GM23248 (cell line): ENCODE data around the gene PODXL2. TPM values are rescaled to one million over a fixed set of nuclear protein-coding genes. Genes with fewer than 3 reads are reported as not detected.

Experiments used
- DNase-seq: peaks from one replicate; pipeline ENCODE4 v3.0.0-alpha.2; 2015
- H2AFZ ChIP-seq: fragments of 200-600 bp; sonication (generic); 2 replicates; pipeline ENCODE4 v1.6.1; 2016; ENCODE audit warnings: antibody characterized with exemption
- H3F3A ChIP-seq: fragments of 200-600 bp; sonication (generic); 2 replicates; pipeline ENCODE4 v1.6.1; 2016; ENCODE audit warnings: mild to moderate bottlenecking, antibody characterized with exemption, mixed run types; ENCODE audit not compliant: insufficient read depth
- H3K27ac ChIP-seq: fragments of 200-600 bp; sonication (generic); 2 replicates; pipeline ENCODE4 v1.5.1; 2016; ENCODE audit warnings: mild to moderate bottlenecking
- H3K27me3 ChIP-seq: fragments of 200-600 bp; sonication (generic); replicated peaks from 2 replicates; pipeline ENCODE4 v1.6.1; 2016; ENCODE audit warnings: mild to moderate bottlenecking; ENCODE audit not compliant: insufficient read depth
- H3K36me3 ChIP-seq: fragments of 200-600 bp; sonication (generic); 2 replicates; pipeline ENCODE4 v1.6.1; 2016; ENCODE audit warnings: low read depth, mild to moderate bottlenecking
- H3K4me1 ChIP-seq: fragments of 200-600 bp; sonication (generic); 2 replicates; pipeline ENCODE4 v1.6.1; 2016; ENCODE audit warnings: mild to moderate bottlenecking; ENCODE audit not compliant: insufficient read depth
- H3K4me2 ChIP-seq: fragments of 200-600 bp; sonication (generic); one replicate; pipeline ENCODE4 v1.6.1; 2016; ENCODE audit warnings: mild to moderate bottlenecking; ENCODE audit not compliant: unreplicated experiment
- H3K4me3 ChIP-seq: fragments of 200-600 bp; sonication (generic); 2 replicates; pipeline ENCODE4 v1.5.1; 2016; ENCODE audit warnings: mild to moderate bottlenecking
- H3K79me2 ChIP-seq: fragments of 200-600 bp; sonication (generic); 2 replicates; pipeline ENCODE4 v1.6.1; 2016; ENCODE audit warnings: mild to moderate bottlenecking; ENCODE audit not compliant: insufficient read depth
- H3K9ac ChIP-seq: fragments of 200-600 bp; sonication (generic); 2 replicates; pipeline ENCODE4 v1.6.1; 2016; ENCODE audit warnings: mild to moderate bottlenecking
- H3K9me2 ChIP-seq: fragments of 200-600 bp; sonication (generic); 2 replicates; pipeline ENCODE4 v1.6.1; 2016; ENCODE audit warnings: mixed run types, mild to moderate bottlenecking, moderate library complexity; ENCODE audit not compliant: insufficient read depth
- H3K9me3 ChIP-seq: fragments of 200-600 bp; sonication (generic); one replicate; pipeline ENCODE4 v1.6.1; 2017; ENCODE audit warnings: low read depth
- H4K20me1 ChIP-seq: fragments of 200-600 bp; sonication (generic); 2 replicates; pipeline ENCODE4 v1.6.0; 2016; ENCODE audit not compliant: insufficient read depth
- EZH2 ChIP-seq: fragments of 200-600 bp; sonication (generic); IDR thresholded peaks from 2 replicates; pipeline ENCODE4 v1.6.1; 2018; ENCODE audit warnings: antibody characterized with exemption, mild to moderate bottlenecking; ENCODE audit not compliant: insufficient read depth, poor library complexity, severe bottlenecking
- EZH2phosphoT487 ChIP-seq: fragments of 200-600 bp; sonication (generic); IDR thresholded peaks from 2 replicates; pipeline ENCODE4 v1.6.1; 2018; ENCODE audit warnings: antibody characterized with exemption, moderate library complexity, mild to moderate bottlenecking, low read depth; ENCODE audit not compliant: insufficient read depth
- WGBS, 2 experiments: methylation state at CpG; one replicate each; pipeline ENCODE4 v1.1.6; 2015 to 2017; ENCODE audit warnings: low lambda C conversion rate in 2 of 2, low coverage in 1 of 2; ENCODE audit errors: missing lambda C conversion rate in 2 of 2; 5-methylcytosine and 5-hydroxymethylcytosine counted together
- in situ Hi-C: fragments of 300-500 bp; cut with MboI; formaldehyde crosslinking; loops from 2 replicates; pipeline ENCODE4 v1.15.0; 2020
- polyA plus RNA-seq: library from polyadenylated mRNA; unstranded; fragments of >200 nt; fragmentation: Nextera tagmentation; extraction: Ambion mirVana; gene quantifications from 2 replicates; pipeline ENCODE4 v1.2.1, GENCODE V29; 2016
- total RNA-seq: library from RNA; depleted of rRNA; stranded (reverse); fragments of >200 nt; shearing (Covaris generic); gene quantifications from 2 replicates; pipeline ENCODE4 v1.2.3, GENCODE V29; 2014

The PODXL2 gene
- total and polyA plus RNA-seq, 2 experiments from 2014 or later = 1.8 to 2.5 TPM

- H3K9ac ChIP-seq = no peak overlapping the region
- no peak for TF ChIP-seq EZH2phosphoT487
- TF ChIP-seq EZH2 = no peak
- no peaks in the 10 kb centered on the region for H3K9me2 ChIP-seq
- peaks cover 17% of the 10 kb centered on the region for H4K20me1 ChIP-seq
- no peaks in the 10 kb centered on the region for H3K27me3 ChIP-seq
- no peak overlapping the region for H3K27ac ChIP-seq
- peaks cover 19% of the 10 kb centered on the region for H3K4me1 ChIP-seq
- H3F3A ChIP-seq = peaks cover 9% of the 10 kb centered on the region
- H3K36me3 ChIP-seq = no peaks in the 10 kb centered on the region
- peaks cover 94% of the 10 kb centered on the region for H3K79me2 ChIP-seq
- H3K4me3 ChIP-seq = no peak overlapping the region
- WGBS, 2 experiments = 40 to 49% methylated on average over 4 of the region's 4 CpGs
- peak overlapping the region; percentile 1 for H3K4me2 ChIP-seq
- H2AFZ ChIP-seq = no peak overlapping the region
- no peaks in the 10 kb centered on the region for H3K9me3 ChIP-seq
- peak; percentile 62 for DNase-seq
- in situ Hi-C loops = no loop called here
These were observed 43.7 kb upstream of the PODXL2 start for GRCh38 chr3:127585163-127585812.

- TF ChIP-seq EZH2 = no peak
- no peak for TF ChIP-seq EZH2phosphoT487
These were observed 43.1 kb upstream of the PODXL2 start for GRCh38 chr3:127585813-127586413.

GRCh38 chr3:127587876-127588275 lies 41.1 kb upstream of the PODXL2 start:
- peaks cover 17% of the 10 kb centered on the region for H4K20me1 ChIP-seq
- H2AFZ ChIP-seq = no peak overlapping the region
- DNase-seq = no peak
- H3K4me3 ChIP-seq = no peak overlapping the region
- no peaks in the 10 kb centered on the region for H3K9me2 ChIP-seq
- peak overlapping the region; percentile 92 for H3K27ac ChIP-seq
- no peaks in the 10 kb centered on the region for H3K27me3 ChIP-seq
- peaks cover 9% of the 10 kb centered on the region for H3F3A ChIP-seq
- H3K9me3 ChIP-seq = no peaks in the 10 kb centered on the region
- H3K36me3 ChIP-seq = no peaks in the 10 kb centered on the region
- WGBS, 2 experiments = 43 to 49% methylated on average over 4 of the region's 4 CpGs
- H3K4me2 ChIP-seq = peak overlapping the region; percentile 93
- in situ Hi-C loops = no loop called here
- H3K4me1 ChIP-seq = peaks cover 28% of the 10 kb centered on the region
- H3K79me2 ChIP-seq = peaks cover 69% of the 10 kb centered on the region
- peak overlapping the region; percentile 97 for H3K9ac ChIP-seq
- TF ChIP-seq EZH2phosphoT487 (no peak), EZH2 (no peak)

More at GRCh38 chr3:127585813-127586413, 43.1 kb upstream of the PODXL2 start:
- H3F3A ChIP-seq = peaks cover 9% of the 10 kb centered on the region
- H3K9ac ChIP-seq = no peak overlapping the region
- H3K27me3 ChIP-seq = no peaks in the 10 kb centered on the region
- no peaks in the 10 kb centered on the region for H3K9me2 ChIP-seq
- peak; percentile 15 for DNase-seq
- no peaks in the 10 kb centered on the region for H3K9me3 ChIP-seq
- H2AFZ ChIP-seq = no peak overlapping the region
- in situ Hi-C loops = no loop called here
- H4K20me1 ChIP-seq = peaks cover 17% of the 10 kb centered on the region
- H3K36me3 ChIP-seq = no peaks in the 10 kb centered on the region
- peaks cover 88% of the 10 kb centered on the region for H3K79me2 ChIP-seq
- peaks cover 19% of the 10 kb centered on the region for H3K4me1 ChIP-seq
- WGBS, 2 experiments = 75 to 83% methylated on average over 6 of the region's 6 CpGs
- peak overlapping the region; percentile 1 for H3K4me2 ChIP-seq
- no peak overlapping the region for H3K4me3 ChIP-seq
- no peak overlapping the region for H3K27ac ChIP-seq

- H2AFZ ChIP-seq = no peak overlapping the region
- no peaks in the 10 kb centered on the region for H3K36me3 ChIP-seq
- H3K4me1 ChIP-seq = peaks cover 28% of the 10 kb centered on the region
- peak overlapping the region; percentile 92 for H3K27ac ChIP-seq
- H3K9me3 ChIP-seq = no peaks in the 10 kb centered on the region
- no peaks in the 10 kb centered on the region for H3K9me2 ChIP-seq
- peak overlapping the region; percentile 97 for H3K9ac ChIP-seq
- 1 to 4% methylated on average over 12 of the region's 12 CpGs for WGBS, 2 experiments
- H3K4me2 ChIP-seq = peak overlapping the region; percentile 93
- H4K20me1 ChIP-seq = peaks cover 17% of the 10 kb centered on the region
- H3K4me3 ChIP-seq = peak overlapping the region; percentile 94
- DNase-seq = peak; percentile 87
- no peak for TF ChIP-seq EZH2
- no peak for TF ChIP-seq EZH2phosphoT487
- peaks cover 57% of the 10 kb centered on the region for H3K79me2 ChIP-seq
- in situ Hi-C loops = no loop called here
- peaks cover 9% of the 10 kb centered on the region for H3F3A ChIP-seq
- no peaks in the 10 kb centered on the region for H3K27me3 ChIP-seq
These were observed 40.0 kb upstream of the PODXL2 start for GRCh38 chr3:127588806-127589577.
